Kidney glomerular epithelial cell (primary cell): ENCODE results near the gene ASAP3.

Source experiments
- DNase-seq: peaks from one replicate; lab custom pipeline; 2025; lab: John Stamatoyannopoulos, UW

The ASAP3 gene

DNA sequence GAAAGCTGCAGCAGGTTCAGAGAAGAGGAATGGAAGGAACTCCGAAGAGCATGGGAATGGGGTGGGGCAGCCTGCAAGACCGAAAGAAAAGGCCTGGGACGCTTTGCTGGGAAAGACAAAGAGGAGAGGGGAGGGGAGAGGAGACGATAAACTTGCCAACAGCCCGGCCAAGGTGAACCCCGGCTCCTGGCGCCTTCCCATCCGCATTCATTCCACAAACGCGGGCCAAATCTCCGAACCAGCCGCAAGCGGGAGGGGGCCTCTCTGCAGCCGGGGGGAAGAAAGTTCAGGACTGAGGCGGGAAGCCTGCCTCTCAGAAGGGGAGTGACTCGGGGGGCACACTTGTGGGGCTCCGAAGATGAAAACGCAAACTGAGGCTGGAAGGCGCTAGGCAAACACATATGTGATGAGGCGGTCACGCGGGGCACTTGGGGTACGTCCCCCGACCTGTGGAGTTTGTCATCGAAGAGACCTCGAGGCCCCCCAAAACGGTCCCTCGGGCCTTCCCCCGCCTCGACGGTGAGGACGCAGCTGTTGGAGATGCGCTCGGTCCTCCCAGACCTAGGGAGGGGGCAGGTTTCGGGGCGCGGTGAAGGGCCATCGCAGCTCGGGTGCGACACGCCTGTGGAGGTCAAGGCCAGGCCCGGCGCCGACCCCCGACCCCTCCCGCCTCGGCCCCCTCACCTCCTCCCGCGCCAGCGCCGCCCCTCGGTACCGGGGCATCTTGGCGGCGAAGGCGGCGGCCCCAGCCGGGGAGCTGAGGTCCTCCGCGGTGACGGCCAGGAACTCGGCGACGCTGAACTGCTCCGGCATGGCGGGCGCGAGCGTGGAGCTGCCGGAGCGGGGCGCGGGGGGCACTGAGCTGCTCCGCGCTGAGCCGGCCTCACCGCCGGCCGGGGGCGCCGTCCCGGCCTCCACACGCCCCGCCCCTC lies at the start of gene ASAP3:
Gene ASAP3 (minus strand): TSS at position 859 of the 932 bp plus-strand sequence. CDS start 46 bp downstream, at position 813.
- no peak for DNase-seq

DNA sequence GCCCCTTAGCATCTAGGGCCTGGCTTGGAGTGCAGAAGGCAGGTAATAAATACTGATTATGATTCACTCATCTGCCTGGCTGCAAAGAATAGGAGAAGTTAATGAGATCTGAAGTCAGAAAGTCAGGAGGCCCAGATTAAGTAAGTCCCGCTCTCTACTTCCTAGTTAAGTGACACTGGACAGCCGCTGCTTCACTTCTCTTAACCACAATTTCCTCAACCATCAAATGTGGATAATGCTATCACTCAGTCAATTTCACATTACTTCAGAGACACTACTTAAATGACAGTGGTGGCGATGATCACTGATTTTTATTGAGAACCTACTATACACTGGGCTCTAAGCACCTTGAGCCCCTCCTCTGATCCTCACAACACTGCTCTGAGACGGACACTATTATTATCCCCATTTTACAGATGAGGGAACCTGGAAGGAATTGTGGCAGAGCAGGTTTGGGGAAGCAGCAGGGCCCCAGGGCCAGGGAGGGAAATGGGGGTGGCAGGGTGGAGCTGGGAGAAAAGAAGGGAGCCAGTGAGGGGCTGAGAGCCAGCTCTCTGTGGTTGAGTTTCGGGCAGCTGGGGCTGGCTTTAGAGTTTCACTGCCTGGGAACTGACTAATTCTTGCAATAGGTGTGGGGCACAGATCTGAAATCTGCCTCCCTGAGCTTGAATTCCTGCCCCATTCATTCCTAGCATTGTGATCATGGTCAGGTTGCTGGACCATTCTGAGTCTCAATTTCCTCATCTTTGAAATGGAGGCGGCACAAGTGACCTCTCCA lies 49.5 kb upstream of the ASAP3 start:
- DNase-seq = no peak

DNA sequence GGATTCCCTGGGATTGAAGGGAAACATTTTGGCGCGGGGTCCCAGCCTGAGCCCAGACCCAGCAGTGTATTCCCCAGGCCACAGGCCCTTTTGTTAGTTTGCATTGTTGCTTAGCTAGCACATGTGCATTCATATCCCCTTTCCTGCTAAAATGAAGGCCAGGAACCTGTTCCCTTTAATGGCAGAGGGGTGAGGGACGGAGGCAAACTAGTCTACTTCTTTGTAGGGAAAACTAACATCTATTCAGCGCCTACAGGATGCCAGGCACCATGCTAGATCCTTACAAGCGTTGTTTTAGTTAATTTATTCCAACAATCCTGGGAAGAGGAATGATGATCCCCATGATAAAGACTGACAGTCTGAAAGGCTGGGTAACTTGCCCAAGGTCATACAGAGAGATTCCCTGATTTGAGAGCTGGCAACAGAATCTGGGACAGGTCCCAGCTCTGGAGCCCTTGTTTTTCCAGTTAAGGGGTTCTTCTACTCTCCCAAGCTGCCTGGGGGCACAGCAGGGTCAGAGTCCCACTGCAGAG lies 47.6 kb upstream of the ASAP3 start:
- no peak for DNase-seq

DNA sequence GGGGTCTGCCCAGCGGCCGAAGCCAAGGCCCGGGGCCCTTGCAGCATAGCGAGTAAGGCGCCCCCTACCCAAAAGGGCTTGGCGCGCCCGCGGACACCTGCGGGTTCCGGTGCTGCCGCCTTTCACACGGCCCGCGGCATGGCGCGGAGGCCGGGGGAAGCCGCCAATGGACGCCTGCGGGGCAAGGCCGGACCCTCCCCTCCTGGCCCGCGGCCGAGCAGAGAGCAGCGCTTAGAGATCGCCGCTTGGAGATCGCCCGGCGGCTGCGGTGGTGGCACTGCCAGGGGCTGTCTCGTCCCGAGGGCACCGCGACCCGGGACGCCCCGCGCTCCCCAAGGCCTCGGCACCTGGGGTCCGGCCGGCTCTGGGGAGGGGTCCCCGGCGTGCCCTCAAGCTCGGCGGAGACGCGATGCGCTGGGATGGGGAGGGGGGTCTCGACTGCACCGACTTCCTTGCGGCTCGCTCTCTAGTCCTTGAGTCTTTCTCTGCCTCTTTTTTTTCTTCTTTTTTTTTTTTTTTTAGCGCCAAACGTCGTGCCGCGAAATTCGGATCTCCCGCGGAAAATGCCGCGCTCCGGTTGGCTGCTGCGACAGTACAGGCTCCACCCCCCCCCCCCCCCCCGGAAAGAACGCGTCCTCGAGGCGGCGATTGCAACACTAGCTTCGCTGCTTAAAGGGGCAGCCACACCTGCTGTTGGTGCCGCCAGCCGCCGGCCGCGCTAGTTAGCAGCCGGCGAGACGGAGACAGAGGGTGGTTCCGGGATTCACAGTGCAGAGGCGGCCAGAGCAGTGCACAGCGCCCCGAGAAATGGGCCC lies 47.0 kb upstream of the ASAP3 start, which contains the start of gene E2F2:
Gene E2F2 (minus strand): TSS at position 487 of the 815 bp plus-strand sequence. CDS start 440 bp downstream, at position 47.
- DNase-seq = peak; percentile 69

DNA sequence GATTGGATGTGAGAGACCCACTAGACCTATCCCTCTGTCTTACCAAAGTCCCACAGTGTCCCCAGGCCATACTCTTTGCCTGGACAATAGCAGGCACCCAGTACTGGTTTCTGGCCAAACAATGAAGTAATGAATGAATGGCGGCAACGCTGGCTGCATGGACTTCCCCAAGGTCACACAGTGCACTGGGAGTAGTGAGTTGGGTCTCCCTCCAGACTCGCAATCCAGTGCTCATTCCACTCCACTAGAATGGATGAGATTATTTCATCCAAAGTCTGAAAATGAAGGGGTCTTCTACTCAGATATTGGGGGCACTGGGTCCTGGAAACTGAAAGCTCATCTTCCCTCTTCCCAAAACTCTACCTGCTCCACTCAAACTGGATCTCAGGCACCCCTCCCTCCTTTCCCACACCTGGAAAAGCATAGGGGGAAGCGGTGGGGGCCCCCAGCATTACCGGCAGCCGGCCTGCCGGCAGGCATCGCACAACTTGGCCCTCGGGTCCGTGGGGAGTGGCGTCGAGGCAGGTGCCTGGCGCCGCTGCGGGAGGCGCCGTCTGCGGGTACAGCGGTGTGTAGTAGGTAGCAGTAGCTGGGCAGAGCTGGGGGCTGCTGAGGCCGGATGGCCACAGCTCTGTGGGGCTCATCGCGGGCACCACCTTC lies 46.2 kb upstream of the ASAP3 start:
- DNase-seq = no peak

DNA sequence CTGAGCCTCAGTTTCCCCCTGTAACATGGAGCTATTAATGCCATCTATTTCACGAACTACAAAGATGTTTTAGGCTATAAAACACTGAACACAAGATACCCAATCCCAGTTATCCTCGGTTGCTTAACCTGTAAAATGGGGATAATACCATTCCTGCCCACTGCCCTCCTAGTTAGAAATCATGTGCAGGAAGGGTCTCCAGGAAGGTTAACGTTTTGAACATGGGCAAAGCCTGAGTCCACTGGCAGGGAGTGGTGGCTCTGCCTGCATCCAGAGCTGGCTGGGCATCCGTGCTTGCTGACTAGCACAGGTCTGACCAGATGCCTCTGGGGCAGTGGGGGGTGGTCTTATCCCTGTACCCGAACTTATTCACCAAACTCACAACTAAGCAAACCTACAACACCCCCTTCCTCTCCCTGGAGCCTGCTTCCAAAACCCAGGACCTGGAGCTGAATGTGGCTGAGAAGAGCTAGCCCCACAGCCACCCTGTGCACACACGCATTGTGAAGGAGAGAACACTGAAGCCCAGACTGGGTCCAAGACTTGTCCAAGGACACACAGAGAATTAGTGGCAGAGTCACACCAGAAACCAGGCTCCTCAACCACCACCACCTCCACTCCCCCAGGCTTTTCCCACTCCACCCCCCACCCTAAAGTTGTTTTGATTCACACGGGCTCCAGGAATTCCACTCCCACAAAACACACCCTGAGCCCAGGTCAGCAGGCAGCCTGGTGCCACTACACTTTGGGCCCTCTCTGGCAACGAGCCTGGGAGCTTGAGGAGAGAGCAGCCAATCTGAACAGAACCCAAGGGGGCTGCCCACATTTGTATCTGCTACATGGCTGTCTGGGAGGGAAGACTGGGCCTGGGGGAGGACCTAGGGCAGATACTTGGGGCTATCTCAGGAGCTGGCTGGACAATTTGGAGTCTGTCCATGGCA lies 45.4 kb upstream of the ASAP3 start:
- no peak for DNase-seq

DNA sequence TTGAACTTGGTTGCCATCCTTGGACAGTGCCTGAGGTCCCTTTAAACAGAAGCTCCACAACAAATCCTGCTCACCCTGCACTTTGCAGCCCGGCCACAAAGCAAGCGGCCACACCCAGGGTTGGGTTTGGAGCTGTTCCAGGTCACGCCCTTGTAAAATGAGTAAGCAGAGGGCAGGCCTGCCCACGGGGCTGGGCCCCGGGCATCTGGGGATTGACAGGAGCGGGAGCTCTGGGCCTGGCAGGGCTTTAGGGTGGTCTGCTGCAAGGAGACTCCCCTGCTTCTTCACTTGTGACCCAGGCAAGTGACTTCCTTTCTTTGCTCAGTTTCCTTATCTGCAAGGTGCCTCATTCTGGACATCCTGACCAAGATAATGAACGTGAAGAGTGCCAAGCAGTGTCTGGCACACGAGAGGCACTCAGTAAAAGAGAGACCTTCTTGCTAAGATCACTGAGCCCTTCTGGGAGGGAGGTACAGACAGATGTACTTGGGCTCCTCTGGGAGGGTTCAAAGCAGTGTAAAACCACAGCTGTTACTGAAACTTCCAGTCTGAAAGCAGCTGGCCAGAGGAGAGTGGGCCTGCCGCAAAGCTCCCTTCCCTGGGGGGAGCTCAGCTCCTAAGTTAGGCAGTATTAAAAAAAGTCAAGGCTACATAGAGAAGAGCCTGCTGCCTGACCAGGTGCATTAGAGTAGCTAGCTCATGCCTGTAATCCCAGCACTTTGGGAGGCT lies 44.4 kb upstream of the ASAP3 start:
- DNase-seq = peak; percentile 43

DNA sequence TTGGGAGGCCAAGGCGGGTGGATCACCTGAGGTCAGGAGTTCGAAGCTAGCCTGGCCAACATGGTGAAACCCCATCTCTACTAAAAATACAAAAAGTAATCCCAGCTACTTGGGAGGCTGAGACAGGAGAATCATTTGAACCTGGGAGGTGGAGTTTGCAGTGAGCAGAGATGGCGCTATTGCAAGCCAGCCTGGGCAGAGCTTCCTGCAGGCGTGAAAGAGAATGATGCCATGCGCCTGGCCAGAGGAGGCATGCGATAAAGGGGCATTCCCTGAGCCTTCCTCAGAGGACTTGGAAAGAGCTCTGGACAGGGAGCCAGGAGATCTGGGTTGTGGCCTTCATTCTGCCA lies 43.9 kb upstream of the ASAP3 start:
- no peak for DNase-seq

DNA sequence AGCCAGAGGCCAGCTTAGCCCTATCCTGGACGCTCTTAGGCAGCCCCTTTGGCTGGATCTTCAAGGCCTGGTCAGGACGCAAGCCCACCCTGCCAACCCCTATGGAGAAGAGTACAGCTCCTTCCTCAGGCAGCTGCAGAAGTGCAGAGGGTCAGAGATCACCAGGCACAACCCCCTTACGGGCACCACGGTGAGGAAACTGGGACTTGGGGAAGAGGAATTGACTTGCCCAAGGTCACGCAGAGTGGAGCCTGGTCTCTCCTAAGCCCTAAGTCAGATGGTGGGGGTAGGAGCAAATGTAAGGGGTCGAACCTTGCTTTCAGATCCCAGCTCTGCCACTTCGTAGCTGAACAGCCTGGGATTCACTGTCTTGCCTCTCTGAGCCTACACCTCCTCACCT lies 43.4 kb upstream of the ASAP3 start:
- DNase-seq = no peak

DNA sequence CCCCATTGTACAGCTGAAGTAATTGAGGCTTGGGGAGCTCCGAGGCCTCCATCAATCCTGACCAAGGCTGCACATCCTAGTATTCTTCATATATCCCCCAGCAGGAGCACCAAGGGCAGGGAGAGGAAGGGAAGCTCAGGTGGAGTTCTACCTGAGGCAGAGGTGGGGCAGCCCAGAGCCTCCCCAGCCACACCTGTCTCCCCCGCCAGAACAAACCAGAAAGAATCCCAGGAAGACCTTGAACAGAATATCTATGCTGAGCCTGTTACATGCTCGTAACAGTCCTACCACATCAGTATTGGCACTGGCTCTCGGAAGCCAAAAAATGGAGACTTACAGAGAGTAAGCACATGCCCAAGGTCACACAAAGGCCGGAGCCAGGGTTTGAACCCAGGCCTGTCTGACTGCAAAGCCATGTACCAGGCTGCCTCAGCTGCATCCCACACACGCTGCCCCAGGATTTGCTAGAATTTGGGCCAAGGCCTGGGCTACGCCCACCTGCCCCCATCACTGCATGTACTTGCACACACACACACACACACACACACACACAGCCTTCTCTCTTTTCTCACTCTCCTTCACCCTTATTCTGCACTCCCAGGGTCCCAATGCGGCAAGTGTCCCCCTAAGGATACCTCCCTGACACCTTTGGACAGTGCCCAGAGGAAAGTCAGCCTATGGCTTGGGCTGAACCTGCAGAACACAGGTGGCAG lies 42.5 kb upstream of the ASAP3 start:
- no peak for DNase-seq

DNA sequence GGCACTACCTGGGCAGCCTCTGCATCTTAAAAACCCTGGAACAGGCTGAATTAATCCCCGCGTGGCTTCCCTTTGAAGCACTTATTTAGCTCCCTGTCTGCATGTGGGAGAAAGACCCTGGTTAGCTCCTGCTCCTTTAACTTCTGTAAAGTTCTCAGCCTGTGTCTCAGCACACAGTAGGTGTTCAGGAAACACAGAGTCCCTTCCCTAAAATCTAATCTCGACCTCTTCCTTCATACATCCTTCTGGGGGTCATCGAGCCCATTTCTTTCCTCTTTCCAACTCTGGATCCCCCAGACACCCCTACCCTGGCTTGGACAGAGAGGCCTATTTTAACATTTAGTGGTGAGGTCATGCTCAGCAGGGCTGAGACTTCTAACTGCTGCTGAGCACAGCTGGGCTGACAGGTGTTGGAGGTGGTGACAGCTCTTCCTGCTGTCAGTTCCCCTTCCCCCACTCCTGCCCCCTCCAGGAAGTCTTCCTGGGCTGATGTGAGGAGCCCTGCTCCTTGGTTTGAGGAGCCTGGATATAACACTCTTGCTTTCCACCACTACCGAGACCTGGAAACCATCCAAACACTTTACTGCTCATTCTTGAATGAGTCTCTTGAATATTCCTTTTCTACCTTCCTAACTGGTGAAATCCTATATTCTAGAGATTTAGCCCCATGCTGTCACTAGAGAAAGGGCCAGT lies 41.7 kb upstream of the ASAP3 start:
- DNase-seq = no peak

DNA sequence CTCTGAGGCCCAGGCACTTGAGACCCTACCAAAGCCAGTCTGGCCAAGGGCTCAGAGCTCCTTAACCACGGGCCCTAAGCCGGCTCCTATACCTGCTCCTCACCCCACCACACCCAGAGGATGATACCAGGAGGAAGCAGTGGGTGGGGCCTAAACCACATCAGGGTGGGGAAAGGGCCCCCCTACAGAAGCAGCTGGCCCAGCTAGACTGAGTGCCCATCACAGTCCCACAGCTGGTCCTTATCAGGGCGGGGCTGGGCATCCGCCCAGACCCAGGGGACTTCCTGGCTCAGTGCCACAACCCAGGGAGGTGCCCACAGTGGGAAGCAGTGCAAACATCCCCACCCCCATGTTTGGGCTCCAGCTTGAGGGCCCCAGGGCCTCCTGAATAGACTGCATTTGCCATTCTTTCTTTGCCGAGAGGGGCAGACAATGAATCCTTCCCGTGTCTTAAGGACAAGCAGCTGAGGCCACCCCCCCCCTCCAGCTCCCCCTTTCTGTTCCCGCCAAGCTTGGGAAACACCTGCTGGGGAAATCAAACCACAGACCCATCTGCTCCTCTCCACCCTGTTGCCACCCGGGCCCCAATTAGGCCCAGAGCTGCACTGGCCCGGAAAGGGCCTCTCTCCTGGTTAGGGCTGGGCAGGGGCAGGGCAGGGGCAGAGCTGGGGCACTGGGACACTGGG lies 40.9 kb upstream of the ASAP3 start:
- DNase-seq = no peak

DNA sequence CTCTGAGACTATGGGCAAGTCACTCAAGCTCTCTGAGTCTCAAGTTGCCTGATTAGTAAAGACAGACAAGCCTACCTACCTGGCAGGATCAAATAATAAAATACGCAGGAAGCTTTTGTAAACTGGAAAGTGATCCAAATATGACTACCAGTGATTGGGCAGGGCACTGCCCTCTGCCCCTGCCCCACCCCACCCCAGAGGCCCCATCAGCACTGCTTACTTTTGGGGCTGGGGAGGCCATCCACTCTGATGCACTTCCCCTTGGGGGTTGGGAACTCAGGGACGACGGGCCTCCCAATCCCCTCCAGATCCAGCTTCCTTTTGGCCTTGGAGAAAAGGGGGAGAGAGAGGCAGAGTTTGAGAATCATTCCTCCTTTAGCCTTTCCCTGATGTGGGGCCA lies 40.2 kb upstream of the ASAP3 start:
- DNase-seq = no peak

DNA sequence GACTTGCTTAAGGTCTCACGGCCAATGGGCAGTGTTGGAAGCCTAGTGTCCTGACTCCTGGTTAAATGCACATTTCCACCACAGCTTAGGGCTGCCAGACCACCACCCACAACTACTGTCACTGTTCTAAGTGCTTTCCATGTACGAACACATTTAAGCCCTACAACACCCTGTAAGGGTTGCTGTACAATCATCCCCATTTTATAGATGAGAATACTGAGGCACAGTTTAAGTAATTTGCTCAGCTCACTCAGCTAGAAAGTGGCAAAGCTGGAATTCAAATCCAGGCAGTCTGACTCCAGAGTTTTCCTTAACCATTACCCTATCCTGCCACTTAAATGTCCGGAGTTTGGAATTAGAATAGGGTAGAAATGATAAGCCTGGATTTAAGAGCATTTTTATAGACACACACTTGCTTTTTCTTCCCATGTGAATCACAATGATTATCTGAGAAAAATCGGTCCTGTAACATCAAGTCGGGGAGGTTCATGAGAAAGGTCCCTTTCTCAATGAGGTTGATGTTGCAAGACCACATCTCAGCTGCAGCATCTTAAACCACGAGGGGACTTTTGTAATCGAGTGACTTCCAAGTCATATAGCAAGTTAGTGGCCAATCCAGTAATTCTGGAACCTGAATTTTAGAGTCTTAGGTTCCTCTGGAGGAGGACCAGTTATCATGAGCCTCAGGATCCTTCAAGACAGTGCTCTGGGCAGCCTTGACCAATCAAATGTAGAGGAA lies 38.4 kb upstream of the ASAP3 start:
- no peak for DNase-seq

DNA sequence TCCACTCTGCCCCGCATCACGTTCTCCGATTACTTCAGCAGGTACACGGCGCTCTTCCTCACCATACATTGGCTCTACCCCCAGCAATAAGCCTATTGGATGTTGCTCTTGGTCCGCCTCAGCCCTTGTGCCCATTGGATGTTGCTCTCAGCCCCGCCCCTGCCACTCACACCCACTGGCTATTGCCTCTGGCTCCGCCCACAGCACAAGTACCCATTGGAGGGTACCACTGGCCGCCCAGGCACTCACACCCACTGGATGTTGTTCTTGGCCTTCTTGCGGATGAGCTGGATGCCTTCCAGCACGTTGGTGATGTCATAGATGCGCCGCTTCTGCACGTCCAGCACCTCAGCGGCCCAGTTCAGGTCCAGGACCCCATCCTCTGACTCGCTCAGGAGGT lies 37.6 kb upstream of the ASAP3 start:
- no peak for DNase-seq

DNA sequence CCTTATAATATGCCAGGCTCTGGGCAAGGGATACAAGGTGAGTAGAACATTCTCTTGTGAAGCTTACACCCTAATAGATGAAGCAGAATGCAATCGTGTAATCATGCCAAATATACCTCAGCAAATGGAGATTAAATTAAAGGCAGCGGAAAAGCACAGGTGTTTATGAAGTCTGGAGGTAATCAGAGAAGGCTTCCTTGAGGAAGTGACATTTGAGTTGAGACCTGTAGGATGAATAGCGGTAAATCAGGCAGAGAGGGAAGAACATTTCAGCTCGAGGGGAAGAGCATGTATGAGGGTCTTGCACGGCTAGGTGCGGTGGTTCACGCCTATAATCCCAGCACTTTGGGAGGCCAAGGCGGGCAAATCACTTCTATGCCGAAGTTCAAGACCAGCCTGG lies 33.6 kb upstream of the ASAP3 start:
- DNase-seq = no peak

DNA sequence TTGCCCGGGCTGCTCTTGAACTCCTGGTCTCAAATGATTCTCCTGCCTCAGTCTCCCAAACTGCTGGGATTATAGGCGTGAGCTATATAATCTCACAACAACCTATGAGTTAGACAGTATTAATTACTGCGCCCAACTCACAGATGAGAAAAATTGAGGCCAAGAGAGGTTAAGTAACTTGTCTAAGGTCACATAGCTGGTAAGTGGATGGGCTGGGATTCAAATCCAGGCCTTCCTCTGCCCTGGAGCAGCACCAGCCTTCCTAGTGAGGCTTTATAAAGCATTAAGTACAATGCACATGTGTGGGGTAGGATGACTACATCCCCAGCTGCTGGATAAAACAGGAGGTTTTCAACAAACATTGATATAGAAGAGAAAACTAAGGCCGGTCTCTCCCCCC lies 31.9 kb upstream of the ASAP3 start:
- DNase-seq = no peak
